Measurements from ENCODE around the gene LARGE1.

- no peak for TF ChIP-seq EZH2 (IDR thresholded peaks at IDR 0.05; ENCODE audit: insufficient read depth, poor library complexity, severe bottlenecking)
- TF ChIP-seq EZH2phosphoT487 (IDR thresholded peaks at IDR 0.05; ENCODE audit: insufficient read depth, low read depth) = no peak
These were observed 438.7 kb downstream of the LARGE1 start for GRCh38 chr22:33481550-33481949.

All from GM23248 (cell line).